ENCODE data around the gene LCE1D. TPM values are rescaled to one million over a fixed set of nuclear protein-coding genes. Genes with fewer than 3 reads are reported as not detected.

The LCE1D gene
- polyA plus RNA-seq, 1 donor (not counting 4 experiments of a cell fraction or from before 2014, with no cell fraction given), result not detected

DNA sequence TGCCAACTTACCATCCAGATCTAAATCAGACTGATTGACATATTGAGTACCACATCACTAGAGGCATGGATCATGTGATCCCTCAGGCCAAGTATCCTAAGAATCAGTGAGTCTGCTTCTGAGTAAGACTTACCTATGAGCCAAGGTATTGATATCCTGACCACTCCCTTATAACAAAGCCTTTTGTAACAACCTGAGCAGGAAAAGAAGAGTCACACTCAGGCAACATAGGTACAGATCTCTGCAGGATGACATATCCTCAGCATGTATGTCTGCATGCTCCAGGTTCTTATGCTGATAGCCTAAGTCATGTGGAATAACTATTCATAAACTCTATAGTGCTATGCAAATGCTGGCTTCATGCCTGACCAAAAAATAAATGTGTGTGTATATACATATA lies 28.4 kb downstream of the LCE1D start:
- Histone ChIP-seq H3K4me2 (ENCODE audit: control insufficient read depth, extremely low read depth, insufficient read depth, low read depth, low read length) (no peak overlapping the region), H3K27me3 (ENCODE audit: control insufficient read depth, extremely low read depth, insufficient read depth, low read length) (no peaks in the 10 kb centered on the region), H3K9ac (ENCODE audit: control insufficient read depth, extremely low read depth, insufficient read depth, low read length) (no peak overlapping the region), H4K20me1 (ENCODE audit: control insufficient read depth, extremely low read depth, insufficient read depth, low read length) (no peaks in the 10 kb centered on the region), H2AFZ (ENCODE audit: control insufficient read depth, low read length) (no peak overlapping the region), H3K9me1 (ENCODE audit: control insufficient read depth, extremely low read depth, insufficient read depth, low read length) (no peaks in the 10 kb centered on the region), H3K36me3 (ENCODE audit: control insufficient read depth in 2 of 2, extremely low read depth in 1 of 2, insufficient read depth in 2 of 2, low read length in 2 of 2) (no peaks in the 10 kb centered on the region), H3K9me3 (ENCODE audit: control insufficient read depth, low read depth, low read length) (no peaks in the 10 kb centered on the region), H3K4me3 (ENCODE audit: control insufficient read depth in 2 of 3, extremely low read depth in 1 of 3, insufficient read depth in 2 of 3, low read depth in 1 of 3, low read length in 3 of 3) (no peak overlapping the region), H3K27ac (ENCODE audit: control insufficient read depth, insufficient read depth, low read length) (no peak overlapping the region), H3K4me1 (ENCODE audit: control insufficient read depth, extremely low read depth, insufficient read depth, low read length) (no peaks in the 10 kb centered on the region), H3K79me2 (ENCODE audit: control insufficient read depth, insufficient read depth, low read length) (no peaks in the 10 kb centered on the region)
- dilution Hi-C loops (cut with MboI; ENCODE audit: extremely low pct_ligation_motif_present, low sequenced_read_pairs), result no loop called here
- FAIRE-seq, result peak; percentile 73
- no peak for DNase-seq (ENCODE audit: low read depth, low spot score)
- TF ChIP-seq EZH2 (IDR thresholded peaks at IDR 0.05; ENCODE audit: low read length), result no peak
- TF ChIP-seq, protein P1, sequence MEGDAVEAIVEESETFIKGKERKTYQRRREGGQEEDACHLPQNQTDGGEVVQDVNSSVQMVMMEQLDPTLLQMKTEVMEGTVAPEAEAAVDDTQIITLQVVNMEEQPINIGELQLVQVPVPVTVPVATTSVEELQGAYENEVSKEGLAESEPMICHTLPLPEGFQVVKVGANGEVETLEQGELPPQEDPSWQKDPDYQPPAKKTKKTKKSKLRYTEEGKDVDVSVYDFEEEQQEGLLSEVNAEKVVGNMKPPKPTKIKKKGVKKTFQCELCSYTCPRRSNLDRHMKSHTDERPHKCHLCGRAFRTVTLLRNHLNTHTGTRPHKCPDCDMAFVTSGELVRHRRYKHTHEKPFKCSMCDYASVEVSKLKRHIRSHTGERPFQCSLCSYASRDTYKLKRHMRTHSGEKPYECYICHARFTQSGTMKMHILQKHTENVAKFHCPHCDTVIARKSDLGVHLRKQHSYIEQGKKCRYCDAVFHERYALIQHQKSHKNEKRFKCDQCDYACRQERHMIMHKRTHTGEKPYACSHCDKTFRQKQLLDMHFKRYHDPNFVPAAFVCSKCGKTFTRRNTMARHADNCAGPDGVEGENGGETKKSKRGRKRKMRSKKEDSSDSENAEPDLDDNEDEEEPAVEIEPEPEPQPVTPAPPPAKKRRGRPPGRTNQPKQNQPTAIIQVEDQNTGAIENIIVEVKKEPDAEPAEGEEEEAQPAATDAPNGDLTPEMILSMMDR (optimal IDR thresholded peaks at IDR 0.05 in 1 of 3, IDR thresholded peaks at IDR 0.05 in 1 of 3, conservative IDR thresholded peaks at IDR 0.05 in 1 of 3; ENCODE audit: extremely low read depth in 1 of 3, insufficient read depth in 2 of 3, low read length in 3 of 3), result no peak

DNA sequence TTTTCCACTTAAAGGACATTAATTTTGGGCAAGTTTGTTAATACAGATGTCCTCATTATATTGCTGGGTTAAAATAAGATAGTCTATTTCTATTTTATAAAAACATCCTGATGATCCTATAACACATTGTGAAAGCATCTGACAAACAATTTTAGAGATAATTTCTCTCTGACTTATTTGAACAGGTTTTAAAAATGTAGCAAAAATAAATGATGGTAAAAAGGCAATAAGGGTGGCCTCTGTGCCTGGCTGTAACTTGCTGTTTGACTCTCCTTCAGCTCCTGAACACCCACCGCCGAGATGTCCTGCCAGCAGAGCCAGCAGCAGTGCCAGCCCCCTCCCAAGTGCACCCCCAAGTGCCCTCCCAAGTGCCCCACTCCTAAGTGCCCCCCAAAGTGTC lies 30.7 kb downstream of the LCE1D start, which contains the start of gene LCE1A:
LCE1A (plus strand) TSS at position 301 of the 400 bp plus-strand sequence; CDS start at position 301, 0 bp downstream.
- no peak for DNase-seq (ENCODE audit: low read depth, low spot score)
- Histone ChIP-seq H4K20me1 (ENCODE audit: control insufficient read depth, extremely low read depth, insufficient read depth, low read length) (no peaks in the 10 kb centered on the region), H3K79me2 (ENCODE audit: control insufficient read depth, insufficient read depth, low read length) (no peaks in the 10 kb centered on the region), H3K4me2 (ENCODE audit: control insufficient read depth, extremely low read depth, insufficient read depth, low read depth, low read length) (no peak within 1 kb of the TSS), H3K9me1 (ENCODE audit: control insufficient read depth, extremely low read depth, insufficient read depth, low read length) (no peaks in the 10 kb centered on the region), H2AFZ (ENCODE audit: control insufficient read depth, low read length) (no peak within 1 kb of the TSS), H3K27ac (ENCODE audit: control insufficient read depth, insufficient read depth, low read length) (no peak within 1 kb of the TSS), H3K27me3 (ENCODE audit: control insufficient read depth, extremely low read depth, insufficient read depth, low read length) (no peaks in the 10 kb centered on the region), H3K9ac (ENCODE audit: control insufficient read depth, extremely low read depth, insufficient read depth, low read length) (no peak within 1 kb of the TSS), H3K4me3 (ENCODE audit: control insufficient read depth in 2 of 3, extremely low read depth in 1 of 3, insufficient read depth in 2 of 3, low read depth in 1 of 3, low read length in 3 of 3) (no peak within 1 kb of the TSS), H3K9me3 (ENCODE audit: control insufficient read depth, low read depth, low read length) (no peaks in the 10 kb centered on the region), H3K36me3 (ENCODE audit: control insufficient read depth in 2 of 2, extremely low read depth in 1 of 2, insufficient read depth in 2 of 2, low read length in 2 of 2) (no peaks in the 10 kb centered on the region), H3K4me1 (ENCODE audit: control insufficient read depth, extremely low read depth, insufficient read depth, low read length) (no peaks in the 10 kb centered on the region)
- no peak for FAIRE-seq
- TF ChIP-seq, protein P1 (optimal IDR thresholded peaks at IDR 0.05 in 1 of 3, IDR thresholded peaks at IDR 0.05 in 1 of 3, conservative IDR thresholded peaks at IDR 0.05 in 1 of 3; ENCODE audit: extremely low read depth in 1 of 3, insufficient read depth in 2 of 3, low read length in 3 of 3), result no peak
- TF ChIP-seq EZH2 (IDR thresholded peaks at IDR 0.05; ENCODE audit: low read length), result no peak
- dilution Hi-C loops (cut with MboI; ENCODE audit: extremely low pct_ligation_motif_present, low sequenced_read_pairs), result no loop called here

Data from keratinocyte (primary cell).